ENCODE measurements around the gene RETREG3. TPM values are rescaled to one million over a fixed set of nuclear protein-coding genes. Genes with fewer than 3 reads are reported as not detected.

Gene RETREG3
- total and polyA plus RNA-seq, 9 of the 15 experiments (the other 6 are each of a cell fraction or from before 2014, with no cell fraction given): 4.1 to 39.0 (median 16.9) TPM

GRCh38 chr17:42617956-42618431 is 8.8 kb upstream of the RETREG3 start:
- peak; percentile 83 for FAIRE-seq
- CTCF ChIA-PET (ENCODE audit: low intra/inter-chr PET ratio): interaction anchor here (0.6 kb wide), 1 partner anchor 156 kb away, joined by 3 read pairs; no protein-coding TSS in a partner anchor
- TF ChIP-seq TEAD4 (IDR thresholded peaks at IDR 0.05; ENCODE audit: low read length): peak; percentile 45; the same call in 1 of the 2 replicates
- TF ChIP-seq TEAD4 (CRISPR knock-in tag; IDR thresholded peaks at IDR 0.05; ENCODE audit: borderline replicate concordance): no peak
- TF ChIP-seq XRCC3 (IDR thresholded peaks at IDR 0.05): no peak
- TF ChIP-seq FOSL1 (tag; conservative IDR thresholded peaks at IDR 0.05): 0 out of 2 replicates have a peak, but pooled peaks have one; percentile 16
- no peak for TF ChIP-seq ZNF436 (CRISPR knock-in tag; IDR thresholded peaks at IDR 0.05)
- TF ChIP-seq, protein P1, sequence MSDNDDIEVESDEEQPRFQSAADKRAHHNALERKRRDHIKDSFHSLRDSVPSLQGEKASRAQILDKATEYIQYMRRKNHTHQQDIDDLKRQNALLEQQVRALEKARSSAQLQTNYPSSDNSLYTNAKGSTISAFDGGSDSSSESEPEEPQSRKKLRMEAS (CRISPR knock-in tag; IDR thresholded peaks at IDR 0.05): 0 out of 2 replicates have a peak, but pooled peaks have one; percentile 15
- TF ChIP-seq TRIM24 (IDR thresholded peaks at IDR 0.05): 0 out of 4 replicates have a peak, but pooled peaks of 1 of the 2 experiments have one; percentile 25
- TF ChIP-seq ARID1B (IDR thresholded peaks at IDR 0.05): peak; percentile 62
- TF ChIP-seq PRDM10 (IDR thresholded peaks at IDR 0.05; ENCODE audit: partially characterized antibody): no peak
- TF ChIP-seq IFI16 (CRISPR knock-in tag; IDR thresholded peaks at IDR 0.05): no peak
- peak; percentile 64 for TF ChIP-seq NCOR1 (IDR thresholded peaks at IDR 0.05)
- peak; percentile 83 for TF ChIP-seq CBFA2T2 (conservative IDR thresholded peaks at IDR 0.05)
- TF ChIP-seq ZNF592 (IDR thresholded peaks at IDR 0.05): 0 out of 2 replicates have a peak, but pooled peaks have one; percentile 18
- TF ChIP-seq NFIC (IDR thresholded peaks at IDR 0.05): peak; percentile 48
- TF ChIP-seq EP300 (IDR thresholded peaks at IDR 0.05; ENCODE audit: low read length): peak; percentile 32; the same call in 1 of the 2 replicates
- TF ChIP-seq KLF16 (IDR thresholded peaks at IDR 0.05): peak; percentile 37; the same call in 1 of the 2 replicates

More at GRCh38 chr17:42617956-42618431, 8.8 kb upstream of the RETREG3 start:
- H3K9me3 ChIP-seq (replicated peaks; ENCODE audit: control insufficient read depth, insufficient read depth, low read depth, low read length): no peaks in the 10 kb centered on the region
- no peaks in the 10 kb centered on the region for H4K20me1 ChIP-seq (replicated peaks; ENCODE audit: control insufficient read depth, insufficient read depth, low read length)
- POLR2A ChIA-PET: interaction anchor here (0.6 to 3.5 kb wide), 8 partner anchors 9 to 206 kb away, joined by 3 to 31 read pairs (median 3); partner anchors contain the start of genes PLEKHH3, RETREG3 and TUBG1
- WGBS (ENCODE audit: insufficient coverage, low coverage, missing lambda C conversion rate): 43% methylated on average over 4 of the region's 4 CpGs
- H3K27me3 ChIP-seq (ENCODE audit: control insufficient read depth in 2 of 2, insufficient read depth in 2 of 2, low read length in 2 of 2): no peaks in the 10 kb centered on the region
- peaks cover 30% of the 10 kb centered on the region; the same call in 2 of the 3 replicates for H3K36me3 ChIP-seq (ENCODE audit: control insufficient read depth, insufficient read depth, low read length)
- peak overlapping the region in 1 of 2 experiments; percentile 30; a peak in 1 of 4 replicates for H3K9ac ChIP-seq (ENCODE audit: insufficient read depth in 1 of 2, low read depth in 2 of 2, low read length in 2 of 2)
- peak overlapping the region; percentile 35 for H3K4me2 ChIP-seq (ENCODE audit: insufficient read depth, low read length)
- DNase-seq (ENCODE audit: extremely low read depth in 1 of 4, low spot score in 3 of 4) (peak; percentile 38 to 72 (median 59)), ATAC-seq (peak; percentile 62)
- BruUV-seq (replicated peaks): no TSS peak
- H3K9me1 ChIP-seq (ENCODE audit: control insufficient read depth, insufficient read depth, low read length): no peaks in the 10 kb centered on the region
- H3K27ac ChIP-seq (ENCODE audit: extremely low read depth, low read depth, low read length): no peak overlapping the region; the same call in 2 of the 3 replicates
- no peak overlapping the region for H2AFZ ChIP-seq (ENCODE audit: low read depth, low read length)
- intact Hi-C loops (cut with micrococcal nuclease) (loop anchor here (2.0 kb wide), 1 partner anchor 61 kb away; no protein-coding TSS in a partner anchor), in situ Hi-C loops (cut with MboI) (no loop called here)
- H3K4me3 ChIP-seq: no peak overlapping the region
- H3K4me1 ChIP-seq (replicated peaks in 1 of 2; ENCODE audit: control insufficient read depth in 2 of 2, insufficient read depth in 2 of 2, low read length in 2 of 2): peaks cover 17 to 26% of the 10 kb centered on the region in 2 experiments; a peak in 4 of 5 replicates
- no peaks in the 10 kb centered on the region for H3K79me2 ChIP-seq (ENCODE audit: control insufficient read depth, insufficient read depth, low read length)
